DND-41 (cell line): ENCODE measurements around the gene ENDOD1.
A peak's percentile ranks its signal among the peaks of the same experiment; 100 is the strongest.

Experiments used
- ATAC-seq: fragments of 200-7000 bp; cut with Tn5 transposase; 3 replicates; pipeline ENCODE4 v1.9.1; 2021; ENCODE audit warnings: low read depth; ENCODE audit not compliant: insufficient read depth
- DNase-seq: peaks from one replicate; pipeline ENCODE4 v3.0.0-alpha.2; 2020
- H2AFZ ChIP-seq: 2 replicates; pipeline ENCODE4 v1.6.0; 2012; ENCODE audit warnings: low read depth, low read length
- H3K27ac ChIP-seq: 2 replicates; pipeline ENCODE4 v1.5.1; 2012; ENCODE audit warnings: low read length, inconsistent platforms
- H3K27me3 ChIP-seq: fragments of 200-600 bp; sonication (generic); 2 replicates; pipeline ENCODE4 v1.6.0; 2012; ENCODE audit warnings: low read length, mild to moderate bottlenecking, inconsistent platforms; ENCODE audit not compliant: insufficient read depth, poor library complexity
- H3K36me3 ChIP-seq: 2 replicates; pipeline ENCODE4 v1.5.1; 2012; ENCODE audit warnings: low read length, inconsistent platforms; ENCODE audit not compliant: insufficient read depth
- H3K4me1 ChIP-seq: 2 replicates; pipeline ENCODE4 v1.5.1; 2012; ENCODE audit warnings: mild to moderate bottlenecking, low read length; ENCODE audit not compliant: insufficient read depth
- H3K4me2 ChIP-seq: 2 replicates; pipeline ENCODE4 v1.6.0; 2012; ENCODE audit warnings: mild to moderate bottlenecking, moderate library complexity, low read length, inconsistent platforms; ENCODE audit not compliant: insufficient read depth
- H3K4me3 ChIP-seq, 2 experiments: fragments of 200-600 bp in 1 of 2; shearing (Covaris generic) in 1 of 2; 2 replicates each; pipeline ENCODE4 v1.5.1; 2012 to 2016; ENCODE audit warnings: inconsistent platforms in 2 of 2, low read length in 2 of 2, mild to moderate bottlenecking in 2 of 2, low read depth in 1 of 2, moderate library complexity in 1 of 2
- H3K79me2 ChIP-seq: 2 replicates; pipeline ENCODE4 v1.6.0; 2012; ENCODE audit warnings: low read length, inconsistent platforms; ENCODE audit not compliant: insufficient read depth
- H3K9ac ChIP-seq: 2 replicates; pipeline ENCODE4 v1.6.0; 2012; ENCODE audit warnings: low read depth, mild to moderate bottlenecking, inconsistent platforms, low read length, moderate library complexity
- H3K9me3 ChIP-seq: 2 replicates; pipeline ENCODE4 v1.5.1; 2012; ENCODE audit warnings: low read length, moderate library complexity, mild to moderate bottlenecking, inconsistent platforms; ENCODE audit not compliant: insufficient read depth, severe bottlenecking
- H4K20me1 ChIP-seq: 2 replicates; pipeline ENCODE4 v1.6.0; 2012; ENCODE audit warnings: low read length; ENCODE audit not compliant: insufficient read depth
- EZH2 ChIP-seq: IDR thresholded peaks from 3 replicates; pipeline ENCODE4 v1.6.1; 2012; ENCODE audit warnings: borderline replicate concordance, low read depth, mild to moderate bottlenecking, moderate library complexity, low read length, inconsistent platforms; ENCODE audit not compliant: severe bottlenecking
- TF ChIP-seq, protein P1 (sequence below): IDR thresholded peaks from 2 replicates; pipeline ENCODE4 v1.5.1; 2012; ENCODE audit warnings: borderline replicate concordance, low read length, moderate library complexity, mild to moderate bottlenecking; ENCODE audit not compliant: poor library complexity, severe bottlenecking; ENCODE audit errors: extremely low read depth

The ENDOD1 gene

DNA sequence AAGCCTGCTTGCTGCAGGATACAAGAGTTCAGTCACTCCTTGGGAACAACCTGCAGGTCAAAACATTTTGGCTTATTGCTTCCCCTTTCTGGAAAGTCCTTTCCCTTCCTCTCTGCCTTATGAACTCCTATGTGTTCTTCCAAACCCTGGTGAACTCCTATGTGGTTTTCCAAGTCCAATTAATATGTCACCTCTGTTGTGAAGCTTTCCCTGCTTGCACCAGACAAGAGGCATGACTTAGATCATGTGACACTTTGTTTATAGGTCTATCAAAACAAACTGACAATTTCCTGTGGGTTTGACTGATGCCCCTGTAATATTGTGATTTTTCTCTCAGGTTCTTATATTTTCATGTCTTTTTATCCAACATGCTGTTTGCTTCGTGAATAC, 64.2 kb downstream of the ENDOD1 start:
- Histone ChIP-seq H3K4me2 (no peak overlapping the region), H3K4me3 (no peak overlapping the region)

DNA sequence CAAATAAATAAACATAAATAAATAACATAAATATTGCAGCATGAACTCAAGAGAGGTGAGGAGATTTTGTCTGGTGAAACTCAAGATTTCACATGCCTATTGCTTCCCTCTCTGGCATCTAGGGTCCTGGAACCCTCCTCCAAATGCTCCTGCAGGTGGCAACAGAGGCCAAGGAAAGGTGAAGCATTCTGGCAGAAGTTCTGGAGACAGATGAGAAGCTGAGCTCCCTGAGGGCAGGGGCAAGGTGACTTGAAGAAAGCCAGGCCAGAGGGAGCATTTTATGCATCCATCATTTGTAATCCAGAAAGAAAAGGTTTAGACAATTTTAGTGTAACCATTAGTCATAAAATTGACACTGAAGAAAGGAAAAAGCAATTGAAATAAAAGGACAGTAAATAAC, 64.9 kb downstream of the ENDOD1 start:
- Histone ChIP-seq H3K79me2 (no peaks in the 10 kb centered on the region), H3K9ac (no peak overlapping the region), H3K4me2 (no peak overlapping the region), H3K4me1 (peaks cover 9% of the 10 kb centered on the region; the same call in 1 of the 2 replicates), H3K4me3 (no peak overlapping the region), H3K36me3 (no peaks in the 10 kb centered on the region), H3K27ac (no peak overlapping the region), H2AFZ (no peak overlapping the region), H3K27me3 (no peaks in the 10 kb centered on the region), H3K9me3 (no peaks in the 10 kb centered on the region), H4K20me1 (no peaks in the 10 kb centered on the region)
- ATAC-seq (no peak), DNase-seq (peak; percentile 27)
- TF ChIP-seq EZH2: no peak
- TF ChIP-seq, protein P1, sequence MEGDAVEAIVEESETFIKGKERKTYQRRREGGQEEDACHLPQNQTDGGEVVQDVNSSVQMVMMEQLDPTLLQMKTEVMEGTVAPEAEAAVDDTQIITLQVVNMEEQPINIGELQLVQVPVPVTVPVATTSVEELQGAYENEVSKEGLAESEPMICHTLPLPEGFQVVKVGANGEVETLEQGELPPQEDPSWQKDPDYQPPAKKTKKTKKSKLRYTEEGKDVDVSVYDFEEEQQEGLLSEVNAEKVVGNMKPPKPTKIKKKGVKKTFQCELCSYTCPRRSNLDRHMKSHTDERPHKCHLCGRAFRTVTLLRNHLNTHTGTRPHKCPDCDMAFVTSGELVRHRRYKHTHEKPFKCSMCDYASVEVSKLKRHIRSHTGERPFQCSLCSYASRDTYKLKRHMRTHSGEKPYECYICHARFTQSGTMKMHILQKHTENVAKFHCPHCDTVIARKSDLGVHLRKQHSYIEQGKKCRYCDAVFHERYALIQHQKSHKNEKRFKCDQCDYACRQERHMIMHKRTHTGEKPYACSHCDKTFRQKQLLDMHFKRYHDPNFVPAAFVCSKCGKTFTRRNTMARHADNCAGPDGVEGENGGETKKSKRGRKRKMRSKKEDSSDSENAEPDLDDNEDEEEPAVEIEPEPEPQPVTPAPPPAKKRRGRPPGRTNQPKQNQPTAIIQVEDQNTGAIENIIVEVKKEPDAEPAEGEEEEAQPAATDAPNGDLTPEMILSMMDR: peak; percentile 68

More for the DNA sequence above, 64.2 kb downstream of the ENDOD1 start:
- Histone ChIP-seq H3K27ac (no peak overlapping the region), H3K79me2 (no peaks in the 10 kb centered on the region), H2AFZ (no peak overlapping the region), H3K9me3 (no peaks in the 10 kb centered on the region), H3K36me3 (no peaks in the 10 kb centered on the region), H3K4me1 (peaks cover 9% of the 10 kb centered on the region; the same call in 1 of the 2 replicates), H3K9ac (no peak overlapping the region), H4K20me1 (no peaks in the 10 kb centered on the region), H3K27me3 (no peaks in the 10 kb centered on the region)
- DNase-seq (no peak), ATAC-seq (no peak)
- no peak for TF ChIP-seq EZH2
- TF ChIP-seq, protein P1: no peak

DNA sequence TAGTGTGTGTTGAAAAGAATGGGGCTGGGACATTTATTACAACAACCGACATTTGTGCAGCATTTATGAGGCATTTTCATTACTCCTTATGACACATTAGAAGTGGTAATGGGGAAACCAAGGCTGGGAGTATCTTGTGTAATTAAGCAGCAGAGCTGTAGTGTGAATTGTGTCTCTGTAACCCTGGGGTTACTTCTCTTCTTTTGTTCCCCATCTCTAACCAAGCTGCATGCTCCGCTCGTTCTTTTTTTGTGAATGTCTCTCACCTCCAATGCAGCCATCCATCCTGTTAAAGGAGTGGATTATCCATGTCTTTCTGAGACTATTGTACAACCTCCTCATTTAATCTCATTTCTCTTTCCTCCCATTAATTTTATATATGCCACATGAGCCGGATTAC, 65.7 kb downstream of the ENDOD1 start:
- no peaks in the 10 kb centered on the region for H4K20me1 ChIP-seq
- H3K27ac ChIP-seq: no peak overlapping the region
- ATAC-seq (no peak), DNase-seq (no peak)
- H3K4me1 ChIP-seq: peaks cover 9% of the 10 kb centered on the region; the same call in 1 of the 2 replicates
- TF ChIP-seq EZH2: no peak
- TF ChIP-seq, protein P1: no peak
- H3K9ac ChIP-seq: no peak overlapping the region
- no peaks in the 10 kb centered on the region for H3K9me3 ChIP-seq
- no peaks in the 10 kb centered on the region for H3K79me2 ChIP-seq
- H2AFZ ChIP-seq: no peak overlapping the region
- no peaks in the 10 kb centered on the region for H3K27me3 ChIP-seq
- H3K4me3 ChIP-seq: no peak overlapping the region
- no peak overlapping the region for H3K4me2 ChIP-seq
- no peaks in the 10 kb centered on the region for H3K36me3 ChIP-seq

DNA sequence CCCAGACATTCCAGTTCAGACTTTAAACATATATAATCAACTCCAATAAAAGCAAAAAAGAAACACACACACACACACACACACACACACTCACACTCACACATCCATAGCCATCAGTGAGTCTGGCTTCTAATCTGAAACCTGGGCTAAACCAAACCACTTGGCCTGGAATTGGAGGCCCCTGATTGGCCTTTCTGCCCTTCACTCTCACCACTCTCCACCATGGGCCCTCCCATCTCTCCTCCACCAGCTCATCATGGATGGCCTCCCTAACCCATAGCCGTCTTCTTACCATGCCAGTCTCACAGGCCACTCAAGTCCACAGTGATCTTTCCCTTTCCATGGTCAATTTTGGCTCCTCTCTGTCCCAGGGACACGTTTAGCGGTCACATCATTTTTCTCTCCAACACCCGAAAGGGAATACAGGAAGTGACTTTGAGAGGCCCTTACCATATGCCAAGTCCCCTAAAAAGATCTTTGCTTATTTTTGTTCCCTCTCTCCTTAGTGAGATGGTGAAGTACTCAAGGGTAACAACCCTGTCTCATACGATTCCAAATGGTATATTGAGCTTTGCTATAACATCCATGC, 66.6 kb downstream of the ENDOD1 start:
- no peak overlapping the region for H3K9ac ChIP-seq
- DNase-seq: no peak
- no peaks in the 10 kb centered on the region for H3K27me3 ChIP-seq

More for the DNA sequence above, 66.6 kb downstream of the ENDOD1 start:
- Histone ChIP-seq H3K9me3 (no peaks in the 10 kb centered on the region), H3K4me1 (peaks cover 6% of the 10 kb centered on the region; the same call in 1 of the 2 replicates), H3K27ac (no peak overlapping the region), H2AFZ (no peak overlapping the region), H3K4me3 (no peak overlapping the region), H3K79me2 (no peaks in the 10 kb centered on the region), H4K20me1 (no peaks in the 10 kb centered on the region), H3K4me2 (no peak overlapping the region), H3K36me3 (no peaks in the 10 kb centered on the region)
- ATAC-seq: no peak
- TF ChIP-seq, protein P1: no peak
- no peak for TF ChIP-seq EZH2
